Right atrium auricular region (tissue), 2 donors: ENCODE measurements around the gene ZDHHC7. TPM values are rescaled to one million over a fixed set of nuclear protein-coding genes. Genes with fewer than 3 reads are reported as not detected.

Source experiments
- DNase-seq: peaks from one replicate; pipeline ENCODE4 v3.0.0-alpha.2; 2019; ENCODE audit warnings: low spot score
- H3K27ac ChIP-seq, 2 donors: fragments of 200-600 bp; sonication (generic); 1 replicate in 1 of 2; 2 replicates in 1 of 2; pipeline ENCODE4 v1.5.1; 2016 to 2019
- H3K27me3 ChIP-seq, 2 donors: fragments of 200-600 bp; sonication (generic); one replicate each; pipeline versions ENCODE4 v1.5.1 to v1.6.0; 2017 to 2019
- H3K36me3 ChIP-seq: fragments of 200-600 bp; sonication (generic); one replicate; pipeline ENCODE4 v1.5.1; 2016
- H3K4me1 ChIP-seq, 2 donors: fragments of 200-600 bp; sonication (generic); one replicate each; pipeline versions ENCODE4 v1.5.1 to v1.6.0; 2017 to 2019
- H3K4me3 ChIP-seq, 2 donors: fragments of 200-600 bp; sonication (generic); 1 replicate in 1 of 2; 2 replicates in 1 of 2; pipeline ENCODE4 v1.5.1; 2017 to 2019; ENCODE audit warnings: mild to moderate bottlenecking in 1 of 2, moderate library complexity in 1 of 2
- H3K9me3 ChIP-seq, 2 donors: fragments of 200-600 bp; sonication (generic); one replicate each; pipeline ENCODE4 v1.5.1; 2019
- CTCF ChIP-seq, 2 donors: fragments of 200-600 bp; sonication (generic); IDR thresholded peaks; one replicate each; pipeline ENCODE4 v1.5.1; 2019; ENCODE audit warnings: antibody characterized with exemption in 2 of 2
- total RNA-seq, 2 donors: library from RNA; depleted of rRNA; stranded (reverse); fragments of >200 nt; gene quantifications; one replicate each; pipeline ENCODE4 v1.1.0, GENCODE V29; 2016

ZDHHC7 gene
- total RNA-seq, 2 donors from 2014 or later: 36.0 to 48.7 TPM

DNA sequence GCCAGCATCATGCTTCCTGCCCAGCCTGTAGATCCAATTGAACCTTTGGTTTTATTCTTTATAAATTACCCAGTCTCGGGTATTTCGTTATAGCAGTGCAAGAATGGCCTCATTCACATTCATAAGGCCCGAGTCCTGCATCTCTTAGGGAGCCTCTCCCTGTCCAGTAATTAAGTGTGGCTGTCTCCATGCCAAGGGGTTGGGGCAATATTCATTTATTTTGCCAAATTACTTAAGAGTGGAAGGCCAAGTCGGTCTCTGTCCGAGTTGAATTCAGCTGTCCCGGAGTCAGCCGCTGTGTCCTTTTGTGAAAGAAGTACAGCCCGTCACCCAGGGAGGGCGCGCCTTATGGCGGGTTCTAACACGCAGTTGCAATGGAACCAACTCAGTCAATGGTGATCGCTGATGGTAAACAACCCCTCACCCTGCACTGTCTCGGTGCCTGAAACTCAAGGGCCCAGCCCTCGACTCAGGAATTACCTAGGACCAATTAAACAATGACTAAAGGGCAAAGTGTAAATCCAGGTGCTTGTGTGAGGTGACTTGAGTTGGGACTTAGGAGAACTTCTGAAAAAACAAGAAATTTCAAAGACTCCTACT lies 38.5 kb upstream of the ZDHHC7 start:
- no peak for TF ChIP-seq CTCF (IDR thresholded peaks at IDR 0.05)
- Histone ChIP-seq H3K36me3 (no peaks in the 10 kb centered on the region), H3K9me3 (no peaks in the 10 kb centered on the region), H3K4me3 (no peak overlapping the region), H3K27me3 (no peaks in the 10 kb centered on the region), H3K27ac (no peak overlapping the region), H3K4me1 (peaks cover 0 to 40% of the 10 kb centered on the region in 2 donors)
- DNase-seq: no peak

DNA sequence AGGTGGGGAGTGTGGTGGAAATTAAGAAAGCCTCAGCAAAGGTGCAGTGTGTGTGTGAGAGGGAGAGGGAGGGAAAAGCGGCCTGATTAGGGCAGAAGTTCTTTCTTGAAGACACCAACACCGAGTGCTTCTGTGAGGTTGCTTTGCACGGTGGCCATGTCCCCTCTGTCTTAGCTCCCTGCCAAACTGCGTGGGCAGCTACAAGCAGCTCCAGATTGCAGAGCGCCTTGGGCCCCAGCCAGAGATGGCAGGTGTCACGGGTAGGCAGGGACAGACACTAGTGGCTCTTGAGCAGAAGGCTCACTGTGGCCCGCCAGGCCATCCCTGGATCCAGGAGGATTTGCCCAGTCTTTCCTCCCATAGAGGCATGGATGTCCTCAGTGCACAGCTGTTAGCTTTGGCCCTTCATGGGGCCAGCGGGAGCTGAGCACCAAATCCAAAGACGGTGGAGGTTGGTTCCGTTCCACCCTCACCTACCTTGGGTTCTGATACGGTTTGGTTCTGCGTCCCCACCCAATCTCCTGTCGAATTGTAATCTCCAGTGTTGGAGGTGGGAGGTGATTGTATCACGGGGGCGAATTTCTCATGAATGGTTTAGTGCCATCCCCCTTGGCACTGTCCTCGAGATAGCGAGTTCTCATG lies 37.7 kb upstream of the ZDHHC7 start:
- peaks cover 0 to 37% of the 10 kb centered on the region in 2 donors for H3K4me1 ChIP-seq
- H3K9me3 ChIP-seq: no peaks in the 10 kb centered on the region
- no peak for DNase-seq
- no peak for TF ChIP-seq CTCF (IDR thresholded peaks at IDR 0.05)
- H3K27me3 ChIP-seq: no peaks in the 10 kb centered on the region
- no peaks in the 10 kb centered on the region for H3K36me3 ChIP-seq
- H3K4me3 ChIP-seq: no peak overlapping the region
- H3K27ac ChIP-seq: peak overlapping the region in 1 of 2 donors; percentile 31

- Histone ChIP-seq H3K27me3 (no peaks in the 10 kb centered on the region), H3K9me3 (no peaks in the 10 kb centered on the region), H3K4me3 (no peak overlapping the region), H3K36me3 (no peaks in the 10 kb centered on the region), H3K4me1 (peaks cover 0 to 37% of the 10 kb centered on the region in 2 donors), H3K27ac (peak overlapping the region; percentile 40 to 55)
- DNase-seq: no peak
- no peak for TF ChIP-seq CTCF (IDR thresholded peaks at IDR 0.05)
These were observed 36.6 kb upstream of the ZDHHC7 start for GRCh38 chr16:85047867-85048455.

GRCh38 chr16:85046931-85047866 lies 35.9 kb upstream of the ZDHHC7 start:
- no peak for DNase-seq
- Histone ChIP-seq H3K4me3 (no peak overlapping the region), H3K4me1 (peaks cover 0 to 37% of the 10 kb centered on the region in 2 donors), H3K36me3 (no peaks in the 10 kb centered on the region), H3K27ac (peak overlapping the region; percentile 40 to 55), H3K9me3 (no peaks in the 10 kb centered on the region), H3K27me3 (no peaks in the 10 kb centered on the region)
- no peak for TF ChIP-seq CTCF (IDR thresholded peaks at IDR 0.05)

DNA sequence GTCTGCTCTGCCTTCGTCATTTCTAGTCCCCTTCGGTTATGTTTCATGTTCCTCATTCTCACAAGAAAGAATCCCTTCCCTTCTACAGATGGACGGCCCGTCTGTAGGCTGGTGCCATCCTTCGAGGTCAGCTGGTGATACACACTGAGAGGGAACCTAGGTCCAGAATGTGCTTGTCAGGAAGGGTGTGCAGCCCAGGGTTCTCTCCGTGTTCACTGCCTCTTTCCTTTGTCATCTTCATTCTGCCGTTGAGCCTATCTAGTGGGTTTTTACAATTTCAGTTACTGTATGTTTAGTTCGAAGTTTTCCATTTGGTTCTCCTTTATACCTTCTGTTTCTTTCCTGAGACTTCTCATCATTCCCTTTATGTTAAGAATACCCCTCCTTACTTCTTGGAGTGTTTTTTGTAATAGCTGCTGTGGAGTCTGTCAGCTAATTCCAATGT lies 35.2 kb upstream of the ZDHHC7 start:
- H3K27ac ChIP-seq: peak overlapping the region in 1 of 2 donors; percentile 55
- no peak for DNase-seq

More for the DNA sequence above, 35.2 kb upstream of the ZDHHC7 start:
- Histone ChIP-seq H3K27me3 (no peaks in the 10 kb centered on the region), H3K4me1 (peaks cover 0 to 37% of the 10 kb centered on the region in 2 donors), H3K36me3 (no peaks in the 10 kb centered on the region), H3K9me3 (no peaks in the 10 kb centered on the region), H3K4me3 (no peak overlapping the region)
- TF ChIP-seq CTCF (IDR thresholded peaks at IDR 0.05): no peak
